Upper lobe of left lung (tissue), 4 donors: Measurements from ENCODE around the gene CCDC201.

ENCODE experiments used
- EP300 ChIP-seq, 4 donors: sonication (generic); formaldehyde crosslinking; IDR thresholded peaks; one replicate each; pipeline ENCODE4 v1.5.1; 2017; ENCODE audit warnings: antibody characterized with exemption in 4 of 4, control low read depth in 2 of 4
- POLR2AphosphoS5 ChIP-seq, 2 donors: sonication (generic); formaldehyde crosslinking; IDR thresholded peaks; one replicate each; pipeline ENCODE4 v1.5.1; 2017; ENCODE audit warnings: antibody characterized with exemption in 2 of 2
- TF ChIP-seq, protein P1 (sequence below), 6 experiments: fragments of 450-650 bp in 4 of 6; fragments of 200-600 bp in 2 of 6; sonication (generic) in 2 of 6; IDR thresholded peaks; one replicate each; pipeline ENCODE4 v1.5.1; 2016 to 2019; ENCODE audit warnings: antibody characterized with exemption in 6 of 6

DNA sequence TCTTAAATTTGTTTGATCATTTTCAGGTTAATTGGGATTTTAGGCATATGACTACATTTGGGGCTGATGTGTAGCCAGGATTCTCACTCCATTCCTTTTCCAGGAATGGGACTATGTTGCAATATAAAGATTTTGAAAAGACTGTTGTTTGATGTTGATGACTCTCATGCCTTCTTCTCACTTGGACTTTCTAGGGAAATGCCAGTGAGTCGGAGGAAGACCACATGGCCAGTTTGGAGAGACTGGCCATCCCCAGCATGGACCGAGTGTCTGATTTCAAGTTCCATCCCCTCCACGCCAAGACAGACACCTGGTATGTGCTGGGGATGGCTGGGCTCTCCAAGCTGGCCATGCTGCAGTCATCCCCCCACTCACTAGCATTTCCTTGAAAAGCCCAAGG, 42.7 kb upstream of the CCDC201 start:
- TF ChIP-seq EP300 (IDR thresholded peaks at IDR 0.05) = no peak
- TF ChIP-seq, protein P1, sequence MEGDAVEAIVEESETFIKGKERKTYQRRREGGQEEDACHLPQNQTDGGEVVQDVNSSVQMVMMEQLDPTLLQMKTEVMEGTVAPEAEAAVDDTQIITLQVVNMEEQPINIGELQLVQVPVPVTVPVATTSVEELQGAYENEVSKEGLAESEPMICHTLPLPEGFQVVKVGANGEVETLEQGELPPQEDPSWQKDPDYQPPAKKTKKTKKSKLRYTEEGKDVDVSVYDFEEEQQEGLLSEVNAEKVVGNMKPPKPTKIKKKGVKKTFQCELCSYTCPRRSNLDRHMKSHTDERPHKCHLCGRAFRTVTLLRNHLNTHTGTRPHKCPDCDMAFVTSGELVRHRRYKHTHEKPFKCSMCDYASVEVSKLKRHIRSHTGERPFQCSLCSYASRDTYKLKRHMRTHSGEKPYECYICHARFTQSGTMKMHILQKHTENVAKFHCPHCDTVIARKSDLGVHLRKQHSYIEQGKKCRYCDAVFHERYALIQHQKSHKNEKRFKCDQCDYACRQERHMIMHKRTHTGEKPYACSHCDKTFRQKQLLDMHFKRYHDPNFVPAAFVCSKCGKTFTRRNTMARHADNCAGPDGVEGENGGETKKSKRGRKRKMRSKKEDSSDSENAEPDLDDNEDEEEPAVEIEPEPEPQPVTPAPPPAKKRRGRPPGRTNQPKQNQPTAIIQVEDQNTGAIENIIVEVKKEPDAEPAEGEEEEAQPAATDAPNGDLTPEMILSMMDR (IDR thresholded peaks at IDR 0.05) = no peak
- TF ChIP-seq POLR2AphosphoS5 (IDR thresholded peaks at IDR 0.05) = no peak
